HCT116 (cell line): ENCODE results near the gene ZNF808. TPM values are rescaled to one million over a fixed set of nuclear protein-coding genes. Genes with fewer than 3 reads are reported as not detected.

Source experiments
- ATAC-seq: fragments of 200-7000 bp; cut with Tn5 transposase; 2 replicates; pipeline ENCODE4 v1.9.1; 2020; ENCODE audit warnings: mild to moderate bottlenecking, moderate library complexity
- BruUV-seq: library from RNA; stranded (reverse); fragments of 400-500 nt; replicated peaks from 2 replicates; lab custom pipeline; 2021; lab: Mats Ljungman, UMichigan
- CTCF ChIA-PET: fragments of 300-600 bp; sonication (Branson Sonifier 250); formaldehyde crosslinking; loops from one replicate; lab custom pipeline; 2021; ENCODE audit warnings: antibody characterized with exemption; lab: Charles Lee
- POLR2A ChIA-PET: fragments of 300-600, 350-600 bp; sonication (Branson Sonifier 250); formaldehyde crosslinking; loops from one replicate; lab custom pipeline; 2021; ENCODE audit warnings: antibody characterized with exemption; lab: Charles Lee
- RAD21 ChIA-PET, 2 experiments: fragments of 300-600 bp; sonication (Branson Sonifier 250); formaldehyde crosslinking; loops; one replicate each; lab custom pipeline; 2023; ENCODE audit warnings: low total read pairs in 2 of 2; ENCODE audit not compliant: uncharacterized antibody in 2 of 2, unreplicated experiment in 2 of 2, low non-redundant PET in 1 of 2; lab: Charles Lee
- DNase-seq: peaks from one replicate; pipeline ENCODE4 v3.0.0-alpha.2; 2010; ENCODE audit warnings: low read depth, low spot score
- H2AFZ ChIP-seq: fragments of 200-600 bp; shearing (Covaris generic), sonication (generic); 2 replicates; pipeline ENCODE4 v1.6.1; 2017; ENCODE audit warnings: low read depth, mixed run types, mixed read lengths, antibody characterized with exemption, low read length; ENCODE audit not compliant: poor library complexity, severe bottlenecking
- H3K27ac ChIP-seq: 2 replicates; pipeline ENCODE4 v1.5.1; 2012; ENCODE audit warnings: low read depth, low read length
- H3K27me3 ChIP-seq: fragments of 200-600 bp; sonication (generic); 2 replicates; pipeline ENCODE4 v1.6.1; 2016; ENCODE audit warnings: mixed run types, low read length, mixed read lengths; ENCODE audit not compliant: insufficient read depth
- H3K36me3 ChIP-seq, 2 experiments: fragments of 200-500 bp in 1 of 2; fragments of 200-600 bp in 1 of 2; sonication (Bioruptor generic) in 1 of 2; sonication (generic) in 1 of 2; 2 replicates each; pipeline versions ENCODE4 v1.5.1 to v1.6.1; 2014 to 2016; ENCODE audit warnings: low read length in 2 of 2, inconsistent platforms in 1 of 2, mixed read lengths in 1 of 2, mixed run types in 1 of 2; ENCODE audit not compliant: insufficient read depth in 2 of 2, control insufficient read depth in 1 of 2
- H3K4me1 ChIP-seq, 2 experiments: fragments of 200-600 bp in 1 of 2; sonication (generic) in 1 of 2; 2 replicates each; pipeline versions ENCODE4 v1.5.1 to v1.6.1; 2012 to 2017; ENCODE audit warnings: low read length in 2 of 2, inconsistent platforms in 1 of 2, mild to moderate bottlenecking in 1 of 2, mixed read lengths in 1 of 2, mixed run types in 1 of 2, moderate library complexity in 1 of 2; ENCODE audit not compliant: insufficient read depth in 2 of 2, control insufficient read depth in 1 of 2
- H3K4me2 ChIP-seq: fragments of 200-600 bp; sonication (generic); 2 replicates; pipeline ENCODE4 v1.6.1; 2017; ENCODE audit warnings: mixed run types, low read length, mixed read lengths
- H3K4me3 ChIP-seq, 2 experiments: fragments of 200-600 bp in 1 of 2; sonication (generic) in 1 of 2; replicated peaks in 1 of 2; 2 replicates each; pipeline ENCODE4 v1.5.1; 2011 to 2016; ENCODE audit warnings: low read length in 2 of 2, control low read depth in 1 of 2, low read depth in 1 of 2, mild to moderate bottlenecking in 1 of 2, mixed read lengths in 1 of 2, mixed run types in 1 of 2
- H3K79me2 ChIP-seq: fragments of 200-600 bp; sonication (generic); 2 replicates; pipeline ENCODE4 v1.6.1; 2017; ENCODE audit warnings: mild to moderate bottlenecking, mixed run types, low read length, moderate library complexity, mixed read lengths; ENCODE audit not compliant: insufficient read depth
- H3K9ac ChIP-seq: fragments of 200-600 bp; sonication (generic); 2 replicates; pipeline ENCODE4 v1.6.1; 2016; ENCODE audit warnings: low read length, mixed read lengths
- H3K9me2 ChIP-seq: fragments of 200-600 bp; sonication (generic), shearing (Covaris generic); 2 replicates; pipeline ENCODE4 v1.6.1; 2017; ENCODE audit warnings: mixed run types, mild to moderate bottlenecking, moderate library complexity; ENCODE audit not compliant: insufficient read depth
- H3K9me3 ChIP-seq, 2 experiments: fragments of 200-500 bp in 1 of 2; fragments of 200-600 bp in 1 of 2; sonication (Bioruptor generic) in 1 of 2; sonication (generic) in 1 of 2; 2 replicates each; pipeline ENCODE4 v1.6.1; 2014 to 2017; ENCODE audit warnings: low read length in 2 of 2, mixed read lengths in 2 of 2, inconsistent platforms in 1 of 2, low read depth in 1 of 2, mild to moderate bottlenecking in 1 of 2, mixed run types in 1 of 2, moderate library complexity in 1 of 2; ENCODE audit not compliant: control insufficient read depth in 1 of 2, insufficient read depth in 1 of 2
- H4K20me1 ChIP-seq: fragments of 200-600 bp; sonication (generic), shearing (Covaris generic); 2 replicates; pipeline ENCODE4 v1.6.1; 2017; ENCODE audit warnings: mixed run types, mild to moderate bottlenecking, moderate library complexity; ENCODE audit not compliant: insufficient read depth
- ATF3 ChIP-seq: IDR thresholded peaks from 2 replicates; pipeline ENCODE4 v1.6.1; 2012
- CTCF ChIP-seq, 3 experiments: fragments of 200-600 bp in 1 of 3; sonication (generic) in 1 of 3; IDR thresholded peaks in 2 of 3; conservative IDR thresholded peaks in 1 of 3; 2 replicates each; pipeline ENCODE4 v1.5.1; 2012 to 2017; ENCODE audit warnings: low read depth in 2 of 3, low read length in 2 of 3, antibody characterized with exemption in 1 of 3, borderline replicate concordance in 1 of 3, control low read depth in 1 of 3, mild to moderate bottlenecking in 1 of 3, mixed read lengths in 1 of 3, mixed run types in 1 of 3, moderate library complexity in 1 of 3; ENCODE audit not compliant: insufficient read depth in 1 of 3
- EGR1 ChIP-seq: IDR thresholded peaks from 2 replicates; pipeline ENCODE4 v1.6.1; 2012; ENCODE audit warnings: low read depth
- ELF1 ChIP-seq: IDR thresholded peaks from 2 replicates; pipeline ENCODE4 v1.6.1; 2012; ENCODE audit warnings: low read depth, borderline replicate concordance
- EZH2 ChIP-seq: fragments of 200-600 bp; sonication (generic); IDR thresholded peaks from 2 replicates; pipeline ENCODE4 v1.6.1; 2017; ENCODE audit warnings: antibody characterized with exemption, mixed run types
- FOSL1 ChIP-seq: IDR thresholded peaks from 2 replicates; pipeline ENCODE4 v1.6.1; 2012; ENCODE audit warnings: low read depth
- POLR2A ChIP-seq: IDR thresholded peaks from 2 replicates; pipeline ENCODE4 v1.7.0; 2011; ENCODE audit warnings: borderline replicate concordance; ENCODE audit not compliant: insufficient read depth, insufficient read length; ENCODE audit errors: extremely low read depth
- RAD21 ChIP-seq: IDR thresholded peaks from 2 replicates; pipeline ENCODE4 v1.6.1; 2012; ENCODE audit warnings: low read depth, mild to moderate bottlenecking
- SIN3A ChIP-seq: IDR thresholded peaks from 2 replicates; pipeline ENCODE4 v1.6.1; 2012; ENCODE audit warnings: low read depth
- SP1 ChIP-seq: IDR thresholded peaks from 2 replicates; pipeline ENCODE4 v1.6.1; 2012; ENCODE audit warnings: low read depth
- TCF7L2 ChIP-seq: IDR thresholded peaks from 2 replicates; pipeline ENCODE4 v1.7.0; 2011; ENCODE audit warnings: borderline replicate concordance, inconsistent platforms; ENCODE audit not compliant: insufficient read depth, insufficient read length; ENCODE audit errors: extremely low read depth
- ZBTB33 ChIP-seq: IDR thresholded peaks from 2 replicates; pipeline ENCODE4 v1.6.1; 2011; ENCODE audit warnings: mild to moderate bottlenecking, low read length, moderate library complexity; ENCODE audit not compliant: insufficient replicate concordance; ENCODE audit errors: extremely low read depth
- ZFX ChIP-seq: fragments of 450-650 bp; IDR thresholded peaks from 2 replicates; pipeline ENCODE4 v1.6.1; 2017
- intact Hi-C: fragments of 100-400 bp; cut with micrococcal nuclease; formaldehyde crosslinking; loops from 2 replicates; pipeline ENCODE4 v1.10.0; 2022
- total RNA-seq: library from RNA; stranded (reverse); gene quantifications from one replicate; pipeline ENCODE4 v1.2.1, GENCODE V29; 2021; ENCODE audit not compliant: unreplicated experiment

ZNF808 gene
- total RNA-seq, 1 experiment from 2014 or later = 15.4 TPM

GRCh38 chr19:52522551-52522950 is 4.9 kb upstream of the ZNF808 start (continued):
- TF ChIP-seq SIN3A (no peak), ZBTB33 (no peak), ATF3 (no peak)

GRCh38 chr19:52524086-52524485 is 3.4 kb upstream of the ZNF808 start:
- Histone ChIP-seq H3K4me3 (no peak overlapping the region), H3K36me3 (no peaks in the 10 kb centered on the region), H3K27me3 (no peaks in the 10 kb centered on the region), H3K27ac (no peak overlapping the region), H3K4me2 (no peak overlapping the region), H3K9me2 (no peaks in the 10 kb centered on the region), H3K4me1 (peaks cover 4 to 14% of the 10 kb centered on the region in 2 experiments; a peak in 2 of 4 replicates), H3K79me2 (peaks cover 9% of the 10 kb centered on the region; the same call in 1 of the 2 replicates), H3K9ac (no peak overlapping the region), H3K9me3 (peaks cover 4% of the 10 kb centered on the region in 2 experiments; a peak in 2 of 4 replicates), H2AFZ (no peak overlapping the region), H4K20me1 (no peaks in the 10 kb centered on the region)
- no peak for ATAC-seq
- intact Hi-C loops = no loop called here
- ChIA-PET CTCF (no interaction called here), POLR2A (no interaction called here), RAD21 (no interaction called here)
- BruUV-seq = no TSS peak
- DNase-seq = no peak
- TF ChIP-seq POLR2A (no peak), ZFX (no peak), ATF3 (no peak), EZH2 (no peak), ZBTB33 (no peak), TCF7L2 (no peak), CTCF (IDR thresholded peaks at IDR 0.05 in 2 of 3, conservative IDR thresholded peaks at IDR 0.05 in 1 of 3; ENCODE audit: borderline replicate concordance in 1 of 3, insufficient read depth in 1 of 3, low read depth in 2 of 3, low read length in 2 of 3) (no peak), RAD21 (no peak), EGR1 (no peak), ELF1 (no peak), SIN3A (no peak), SP1 (no peak), FOSL1 (no peak)
